ENCODE data around the gene STPG1. TPM values are rescaled to one million over a fixed set of nuclear protein-coding genes. Genes with fewer than 3 reads are reported as not detected.
A peak's percentile ranks its signal among the peaks of the same experiment; 100 is the strongest.

The STPG1 gene
- polyA plus RNA-seq, 2 of the 4 experiments (the other 2 are of a cell fraction), result 4.4 to 9.7 TPM

GRCh38 chr1:24321126-24321525 is 92.5 kb downstream of the STPG1 start:
- no peak for ATAC-seq
- peaks cover 27% of the 10 kb centered on the region for H3K4me1 ChIP-seq
- no peaks in the 10 kb centered on the region for H3K9me3 ChIP-seq
- FAIRE-seq, result no peak
- no peak for DNase-seq (ENCODE audit: low read depth in 1 of 2, low spot score in 1 of 2)
- no peak for TF ChIP-seq RNF2 (IDR thresholded peaks at IDR 0.05; ENCODE audit: borderline replicate concordance, low read depth)
- no peak for TF ChIP-seq PHF8 (IDR thresholded peaks at IDR 0.05; ENCODE audit: borderline replicate concordance, low read depth)
- TF ChIP-seq TFCP2L1 (CRISPR knock-in tag; IDR thresholded peaks at IDR 0.05), result no peak
- no peak for TF ChIP-seq TP53 (CRISPR knock-in tag; IDR thresholded peaks at IDR 0.05)
- no peak overlapping the region for H3K4me2 ChIP-seq
- CTCF ChIA-PET, result interaction anchor here (0.9 to 4.2 kb wide), 3 partner anchors 39 to 121 kb away, joined by 3 to 16 read pairs (median 7); no protein-coding TSS in a partner anchor
- POLR2A ChIA-PET, result no interaction called here
- no peak overlapping the region for H3K4me3 ChIP-seq
- H3K27ac ChIP-seq, result no peak overlapping the region
- WGBS (ENCODE audit: missing lambda C conversion rate), result 97% methylated on average over 4 of the region's 8 CpGs

- peaks cover 27% of the 10 kb centered on the region for H3K4me1 ChIP-seq
- no peaks in the 10 kb centered on the region for H3K9me3 ChIP-seq
- FAIRE-seq, result no peak
- TF ChIP-seq ESRRA (IDR thresholded peaks at IDR 0.05; ENCODE audit: borderline replicate concordance, low read length) (no peak), POLR2A (IDR thresholded peaks at IDR 0.05; ENCODE audit: low read length) (no peak), EHF (CRISPR knock-in tag; IDR thresholded peaks at IDR 0.05) (no peak), HOXB13 (CRISPR knock-in tag; IDR thresholded peaks at IDR 0.05; ENCODE audit: low read depth) (no peak), HDAC2 (IDR thresholded peaks at IDR 0.05) (no peak), CBX8 (IDR thresholded peaks at IDR 0.05) (no peak), CHD2 (IDR thresholded peaks at IDR 0.05; ENCODE audit: low read length, partially characterized antibody) (no peak)
- CTCF ChIA-PET, result interaction anchor here (0.6 to 4.7 kb wide), 6 partner anchors 66 to 120 kb away, joined by 3 to 30 read pairs (median 5); no protein-coding TSS in a partner anchor
- no peak for DNase-seq (ENCODE audit: low read depth in 1 of 2, low spot score in 1 of 2)
- ATAC-seq, result no peak
- POLR2A ChIA-PET, result no interaction called here
- H3K27ac ChIP-seq, result peak overlapping the region; percentile 45 to 76; a peak in 4 of 6 replicates
- H3K4me3 ChIP-seq, result peak overlapping the region; percentile 36; the same call in 2 of the 3 replicates
- 95% methylated on average over 1 of the region's 1 CpG for WGBS (ENCODE audit: missing lambda C conversion rate)
- peak overlapping the region; percentile 80 for H3K4me2 ChIP-seq
Measured at GRCh38 chr1:24319962-24320361, 93.6 kb downstream of the STPG1 start.

GRCh38 chr1:24319312-24319863 is 94.2 kb downstream of the STPG1 start, which contains the start of gene GRHL3:
Gene GRHL3 (plus strand): TSS chr1:24319357. CDS start chr1:24319552, 195 bp downstream.
- Histone ChIP-seq H3K9me3 (no peaks in the 10 kb centered on the region), H3K4me3 (peak within 1 kb of the TSS; percentile 36), H3K4me1 (peaks cover 27% of the 10 kb centered on the region), H3K27ac (peak within 1 kb of the TSS; percentile 45 to 76; a peak in 5 of 6 replicates), H3K4me2 (peak within 1 kb of the TSS; percentile 80)
- ATAC-seq, result peak; percentile 28 to 62; a peak in 4 of 6 replicates
- CTCF ChIA-PET, result interaction anchor here (0.6 to 4.7 kb wide), 4 partner anchors 70 to 118 kb away, joined by 3 to 30 read pairs (median 10); no protein-coding TSS in a partner anchor
- FAIRE-seq, result no peak
- POLR2A ChIA-PET, result no interaction called here
- 8% methylated on average over 19 of the region's 21 CpGs for WGBS (ENCODE audit: missing lambda C conversion rate)
- no peak for TF ChIP-seq HMGXB4 (CRISPR knock-in tag; IDR thresholded peaks at IDR 0.05; ENCODE audit: borderline replicate concordance)
- TF ChIP-seq HOXB5 (CRISPR knock-in tag; IDR thresholded peaks at IDR 0.05), result no peak
- no peak for TF ChIP-seq SMC3 (IDR thresholded peaks at IDR 0.05)
- TF ChIP-seq POLR2A (IDR thresholded peaks at IDR 0.05; ENCODE audit: low read length), result no peak
- TF ChIP-seq HOXA7 (CRISPR knock-in tag; IDR thresholded peaks at IDR 0.05), result no peak
- no peak for TF ChIP-seq FOSL2 (IDR thresholded peaks at IDR 0.05)
- no peak for TF ChIP-seq FOSL2 (CRISPR knock-in tag; IDR thresholded peaks at IDR 0.05)
- TF ChIP-seq RFX5 (IDR thresholded peaks at IDR 0.05), result no peak
- no peak for TF ChIP-seq SREBF2 (IDR thresholded peaks at IDR 0.05)
- peak in 1 of 2 experiments; percentile 10 for DNase-seq (ENCODE audit: low read depth in 1 of 2, low spot score in 1 of 2)

Data from A549 (cell line).